CD1c-positive myeloid dendritic cell (primary cell): ENCODE measurements around the gene NT5DC4.
A peak's percentile ranks its signal among the peaks of the same experiment; 100 is the strongest.

ENCODE experiments used
- DNase-seq: peaks from one replicate; pipeline ENCODE4 v3.0.0-alpha.2; 2016; ENCODE audit errors: extremely low spot score

The NT5DC4 gene

DNA sequence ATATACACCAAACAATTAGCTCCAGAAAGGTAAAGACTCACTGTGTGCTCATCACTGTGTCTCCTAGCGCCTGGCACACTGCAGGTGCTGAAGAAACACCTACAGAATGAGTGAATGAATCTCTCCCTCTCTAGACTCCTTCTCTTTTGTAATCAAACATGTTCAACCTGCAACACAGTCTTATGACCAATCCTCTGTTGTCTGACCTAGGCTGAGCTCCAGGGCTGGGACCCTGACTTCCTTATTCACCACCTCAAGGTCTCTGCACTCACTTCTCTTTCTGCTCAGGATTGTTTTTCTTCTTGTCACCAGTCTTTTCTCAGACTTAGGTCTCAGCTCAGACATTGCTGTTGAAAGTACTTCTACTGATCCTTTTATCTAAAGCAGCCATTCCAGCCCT, 33.7 kb downstream of the NT5DC4 start:
- peak; percentile 47 for DNase-seq

DNA sequence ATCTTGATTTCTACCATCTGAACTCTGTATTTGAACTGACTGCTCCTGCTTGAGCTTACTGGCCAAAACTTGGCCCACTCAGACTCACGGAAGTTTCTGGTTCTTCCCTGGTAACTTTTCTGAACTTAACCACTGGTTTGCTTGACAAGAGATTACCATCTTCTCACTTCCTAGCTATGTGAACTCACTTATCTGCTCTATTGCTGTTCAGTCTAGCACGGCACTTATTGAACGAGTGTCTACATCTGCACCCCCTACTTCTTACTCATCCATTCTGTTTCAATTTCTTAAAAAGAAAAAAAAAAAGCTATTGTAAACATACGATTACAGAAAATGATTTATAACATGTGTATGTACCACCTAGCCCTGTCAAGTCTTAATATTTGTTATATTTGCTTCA, 34.6 kb downstream of the NT5DC4 start:
- DNase-seq, result no peak

DNA sequence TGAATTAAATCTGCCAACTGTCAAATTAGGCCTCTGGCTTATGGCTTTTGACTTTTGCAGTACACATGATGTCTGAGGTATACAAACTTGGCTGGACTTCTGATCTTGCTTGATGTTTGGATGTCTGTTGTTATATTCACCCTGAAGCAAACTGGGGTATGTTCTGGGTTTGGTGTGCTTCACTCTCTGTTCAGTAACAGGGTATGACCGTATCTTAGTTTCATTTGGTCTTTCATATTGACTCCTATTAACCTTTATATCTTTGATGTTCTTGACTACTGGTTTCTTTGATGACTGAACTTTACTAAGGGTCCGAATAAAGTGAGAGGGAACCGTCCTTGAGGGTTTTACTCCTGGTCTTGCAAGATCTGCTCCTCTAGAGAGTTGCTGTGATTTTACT, 35.4 kb downstream of the NT5DC4 start:
- no peak for DNase-seq

DNA sequence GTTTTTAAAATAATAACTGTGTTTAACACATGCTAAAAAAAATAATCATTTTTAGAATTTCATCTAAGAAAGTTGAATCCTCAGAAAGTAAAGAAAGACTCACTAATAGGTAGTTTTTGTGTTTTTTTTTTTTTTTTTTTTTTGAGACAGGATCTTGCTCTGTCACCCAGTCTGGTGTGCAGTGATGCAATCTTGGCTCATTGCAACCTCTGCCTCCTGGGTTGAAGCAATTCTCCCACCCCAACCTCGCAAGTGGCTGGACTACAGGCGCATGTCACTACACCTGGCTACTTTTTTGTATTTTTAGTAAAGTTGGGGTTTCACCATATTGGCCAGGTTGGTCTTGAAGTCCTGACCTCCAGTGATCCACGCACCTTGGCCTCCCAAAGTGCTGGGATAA, 36.4 kb downstream of the NT5DC4 start:
- peak; percentile 20 for DNase-seq

DNA sequence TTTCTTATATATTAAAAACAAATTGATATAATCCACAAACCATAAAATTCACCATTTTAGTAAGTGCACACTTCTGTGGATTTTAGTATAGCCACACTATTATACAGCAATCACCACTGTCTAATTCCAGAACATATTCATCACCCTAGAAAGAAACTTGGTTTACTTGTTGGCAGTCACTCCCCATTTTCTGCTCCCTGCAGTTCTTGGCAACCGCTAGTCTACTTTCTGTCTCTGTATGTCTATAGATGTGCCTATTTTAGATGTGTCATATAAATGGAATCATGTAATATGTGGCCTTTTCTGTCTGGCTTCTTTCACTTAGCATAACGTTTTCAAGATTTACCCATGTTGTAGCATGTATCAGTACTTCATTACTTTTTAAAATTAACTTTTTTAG, 37.9 kb downstream of the NT5DC4 start:
- no peak for DNase-seq

DNA sequence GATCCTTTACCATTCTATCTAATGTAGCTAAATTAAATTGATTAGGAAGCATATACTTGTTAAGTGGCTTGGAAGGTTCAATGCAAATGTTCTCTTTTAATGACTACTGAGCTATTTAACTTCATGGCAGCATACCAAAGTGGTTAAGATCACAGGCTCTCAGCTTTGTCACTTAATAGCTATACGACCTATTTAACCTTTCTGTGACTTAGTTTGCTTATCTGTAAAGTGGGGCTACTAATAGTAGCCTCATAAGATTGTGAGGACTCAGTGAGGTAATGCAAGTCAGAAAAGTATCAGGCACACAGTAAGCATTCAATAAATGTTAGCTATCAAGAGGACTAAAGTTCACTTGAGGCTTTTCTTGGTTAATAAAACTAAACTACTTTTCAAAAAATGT, 39.3 kb downstream of the NT5DC4 start:
- DNase-seq, result no peak

DNA sequence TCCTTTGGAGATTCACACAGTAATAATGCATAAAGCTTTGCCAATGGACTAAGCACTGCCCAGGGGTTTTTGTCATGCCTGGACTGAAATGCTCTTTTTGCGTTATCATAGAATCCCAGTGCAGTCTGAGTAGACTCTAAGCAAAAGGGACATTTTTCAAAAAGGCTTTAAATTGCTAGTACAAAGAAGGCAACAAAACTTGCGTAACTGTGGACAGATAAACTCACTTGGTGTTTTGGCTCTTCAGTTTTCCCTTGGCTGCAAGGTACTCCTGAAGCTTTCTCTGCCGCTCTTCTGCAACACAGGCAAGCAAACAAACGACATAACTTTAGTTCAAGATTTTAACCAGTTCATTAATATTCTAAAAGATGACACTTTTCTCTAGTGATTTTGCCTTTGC, 41.5 kb downstream of the NT5DC4 start:
- DNase-seq, result no peak

DNA sequence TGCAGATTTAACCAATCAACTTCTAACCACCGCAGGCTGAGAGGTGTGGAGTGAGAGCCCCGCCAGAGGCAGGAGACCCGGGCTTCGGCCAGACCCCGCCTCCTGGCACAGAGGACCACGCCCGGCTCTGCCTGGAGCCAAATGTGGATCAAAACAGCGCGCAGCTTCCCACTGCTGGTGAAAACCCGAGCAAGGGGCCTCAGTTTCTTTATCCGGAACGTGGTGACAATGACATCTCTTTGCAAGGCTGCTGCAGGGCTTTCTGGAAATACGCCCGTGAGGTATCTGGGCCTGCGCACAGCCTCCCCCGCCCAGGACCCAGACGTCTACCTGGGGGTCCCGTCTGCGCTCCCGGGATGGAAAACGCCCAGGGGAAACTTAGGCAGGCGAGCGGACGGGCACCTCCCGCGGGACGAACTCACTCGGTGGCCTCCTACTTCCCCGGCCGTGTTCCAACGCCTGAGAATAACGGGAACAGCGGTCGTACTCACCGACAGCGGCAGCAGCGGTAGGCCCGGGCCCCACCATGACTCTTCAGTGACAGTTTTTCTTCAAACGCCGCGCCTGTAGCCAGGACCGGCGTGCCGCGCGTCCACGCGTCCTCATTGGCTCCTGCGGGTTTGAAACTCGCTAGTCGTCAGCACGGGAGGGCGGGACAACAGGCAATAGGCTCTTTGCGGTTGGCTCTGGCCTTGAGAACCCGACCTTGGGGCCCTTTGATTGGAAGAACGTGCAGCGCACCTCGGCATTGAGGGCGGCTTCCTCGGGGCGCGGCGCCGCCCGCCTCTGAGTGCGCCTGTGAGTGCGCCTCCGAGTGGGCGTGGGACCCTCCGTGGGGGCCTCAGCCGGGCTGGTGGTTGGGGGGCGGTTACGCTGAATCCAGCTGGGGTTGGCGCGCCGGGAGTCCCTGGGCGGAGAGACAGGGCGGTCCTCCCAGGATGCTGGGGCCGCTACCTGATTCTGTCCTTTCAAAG, 43.5 kb downstream of the NT5DC4 start, which contains the start of gene CKAP2L:
TSS of gene CKAP2L (minus strand) at position 539 of the 974 bp plus-strand sequence. CDS start at position 528, 11 bp downstream.
- peak; percentile 98 for DNase-seq

DNA sequence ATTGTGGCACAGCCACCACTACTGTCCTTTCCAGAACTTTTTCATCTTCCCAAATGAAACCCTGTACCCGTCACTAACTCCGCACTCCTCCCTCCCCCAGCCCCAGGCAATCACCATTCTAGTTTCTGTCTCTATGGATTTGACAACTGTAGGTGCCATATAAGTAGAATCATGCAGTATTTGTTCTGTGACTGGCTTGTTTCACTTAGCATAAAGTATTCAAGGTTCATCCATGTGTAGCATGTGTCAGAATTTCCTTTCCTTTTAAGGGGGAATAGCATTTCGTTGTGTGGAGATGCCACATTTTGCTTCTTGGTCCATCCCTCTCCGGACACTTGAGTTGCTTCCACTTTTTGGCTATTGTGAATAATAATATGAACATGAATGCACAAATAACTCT, 44.4 kb downstream of the NT5DC4 start:
- DNase-seq, result no peak

DNA sequence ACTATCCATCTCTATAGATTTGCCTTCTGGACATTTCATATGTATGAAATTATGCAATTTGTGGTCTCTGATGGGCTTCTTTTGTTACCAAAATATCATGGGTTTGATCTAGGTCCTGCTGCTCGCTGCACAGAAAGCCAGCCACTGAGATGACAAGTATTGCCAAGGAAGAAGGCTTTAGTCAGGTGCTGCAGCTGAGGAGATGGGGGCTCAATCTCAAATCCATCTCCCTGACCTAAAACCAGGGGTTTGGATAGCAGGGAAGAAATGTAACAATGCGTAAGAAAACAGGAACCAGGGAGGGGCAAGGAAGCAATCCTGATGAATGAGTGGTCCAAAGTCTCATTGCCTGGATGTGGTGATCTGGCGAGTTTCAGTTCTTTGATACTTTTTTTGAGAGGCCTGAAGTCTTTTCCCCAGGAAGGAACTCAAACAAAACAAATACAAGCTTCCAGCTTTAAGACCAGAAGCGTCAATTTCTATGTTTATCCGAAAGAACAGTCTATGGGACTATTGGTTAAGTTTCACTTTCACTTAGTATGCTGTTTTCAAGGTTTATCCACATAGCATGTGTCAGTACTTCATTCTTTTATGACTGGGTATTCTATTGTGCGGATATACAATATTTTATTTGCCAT, 47.0 kb downstream of the NT5DC4 start:
- DNase-seq, result peak; percentile 41

DNA sequence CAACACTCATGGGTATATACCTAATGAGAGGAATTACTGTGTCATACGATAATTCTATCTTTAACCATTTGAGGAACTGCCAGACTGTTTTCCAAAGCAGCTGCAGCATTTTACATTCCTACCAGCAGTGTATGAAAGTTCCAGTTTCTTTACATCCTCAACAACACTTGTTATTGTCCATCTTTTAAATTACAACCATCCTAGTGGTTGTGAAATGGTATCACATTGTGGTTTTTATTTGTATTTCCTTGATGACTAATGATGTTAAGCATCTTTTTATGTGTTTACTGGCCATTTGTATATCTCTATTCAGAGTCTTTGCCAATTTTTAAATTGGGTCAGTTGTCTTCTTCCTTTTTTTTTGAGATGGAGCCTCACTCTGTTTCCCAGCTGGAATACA, 47.6 kb downstream of the NT5DC4 start:
- no peak for DNase-seq

DNA sequence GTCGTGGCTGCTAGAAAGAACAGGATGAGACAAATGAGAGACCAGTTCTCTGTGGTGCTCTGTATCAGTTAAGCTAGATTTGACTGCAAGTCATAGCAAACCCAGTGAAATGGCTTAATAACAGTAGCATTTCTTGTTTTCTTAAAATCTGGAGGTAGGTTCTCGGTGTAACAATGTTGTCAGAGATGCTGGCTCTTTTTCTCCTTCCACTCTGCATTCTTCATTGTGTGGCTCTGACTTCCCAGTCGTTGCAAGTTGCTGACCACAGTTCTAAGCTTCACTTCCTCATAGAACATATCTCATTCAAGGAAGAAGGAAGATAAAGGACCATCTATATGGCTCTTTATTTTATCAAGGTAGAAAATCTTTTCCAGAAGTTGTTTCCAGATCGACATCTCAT, 51.5 kb downstream of the NT5DC4 start:
- peak; percentile 62 for DNase-seq

DNA sequence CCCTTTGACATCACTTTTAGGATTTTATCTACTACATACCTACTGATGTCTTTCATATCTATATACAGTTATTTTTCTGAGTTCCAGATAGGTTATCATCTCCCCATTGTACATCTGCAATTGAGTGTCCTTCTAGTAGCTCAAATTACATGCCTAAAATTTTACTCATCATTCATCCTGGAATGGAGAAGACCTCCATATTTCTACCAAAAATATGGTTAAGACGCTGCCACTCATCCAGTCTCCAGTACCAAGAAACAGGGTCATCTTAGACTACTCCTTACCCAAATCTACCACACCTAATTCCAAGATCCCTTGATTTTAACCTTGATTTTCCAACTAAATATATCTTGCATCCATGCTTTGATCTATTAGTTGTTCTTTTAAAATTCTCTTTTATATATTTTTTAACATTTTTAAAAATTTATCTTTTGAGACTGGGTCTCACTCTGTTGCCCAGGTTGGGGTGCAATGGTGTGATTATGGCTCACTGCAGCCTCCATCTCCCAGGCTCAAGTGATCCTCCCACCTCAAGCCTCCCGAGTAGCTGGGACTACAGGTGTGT, 52.2 kb downstream of the NT5DC4 start:
- DNase-seq, result no peak

DNA sequence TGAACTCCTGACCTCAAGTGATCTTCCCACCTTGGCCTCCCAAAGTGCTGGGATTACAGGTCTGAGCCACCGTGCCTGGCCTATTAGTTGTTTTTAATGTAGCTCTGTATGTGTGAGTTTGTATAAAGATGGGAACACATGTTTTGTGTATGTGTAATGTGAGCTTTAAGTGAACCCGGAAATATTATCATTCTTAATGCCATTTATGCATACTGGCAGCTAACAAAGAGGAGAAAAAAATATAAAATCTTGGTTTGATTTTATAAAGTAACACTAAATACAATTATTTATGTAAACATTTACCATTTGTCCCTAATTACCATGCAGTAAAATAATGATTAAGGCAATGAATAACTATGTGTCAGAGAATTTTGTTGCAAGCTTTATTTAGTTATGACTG, 52.7 kb downstream of the NT5DC4 start:
- no peak for DNase-seq

DNA sequence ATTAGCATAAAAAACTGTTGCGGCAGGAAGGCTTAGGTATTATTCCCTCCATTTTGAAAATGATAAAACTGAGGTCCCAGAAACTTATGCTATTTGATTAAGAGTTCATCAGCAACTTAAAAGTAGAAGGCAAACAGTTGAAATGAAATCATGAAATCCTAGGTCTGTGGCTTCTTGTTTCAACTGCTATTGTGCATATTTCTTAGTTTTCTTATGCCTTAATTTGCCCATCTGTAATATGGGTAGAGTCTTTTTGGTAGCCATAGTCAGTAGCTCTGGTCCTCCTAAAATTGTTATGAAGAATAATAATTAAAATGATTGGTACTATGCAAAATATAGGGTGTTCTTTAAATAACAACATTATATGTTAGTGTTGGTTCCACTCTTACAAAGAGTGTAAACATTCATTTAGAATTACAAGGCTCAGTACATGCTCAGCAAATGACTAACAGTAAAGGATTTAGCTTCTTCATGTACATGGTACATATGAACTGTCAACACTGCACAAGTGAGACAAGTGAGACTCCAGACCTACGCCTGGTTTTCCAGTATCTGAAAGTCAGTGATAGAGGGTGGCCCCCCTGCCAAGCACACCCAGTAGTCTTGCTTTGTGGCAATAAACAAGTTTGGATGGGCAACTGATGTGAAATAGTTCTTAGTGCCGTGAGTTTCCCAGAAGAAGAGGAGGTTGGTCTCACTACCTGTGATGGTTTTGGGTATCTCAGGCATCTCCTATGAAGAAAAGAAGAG, 53.9 kb downstream of the NT5DC4 start:
- no peak for DNase-seq

DNA sequence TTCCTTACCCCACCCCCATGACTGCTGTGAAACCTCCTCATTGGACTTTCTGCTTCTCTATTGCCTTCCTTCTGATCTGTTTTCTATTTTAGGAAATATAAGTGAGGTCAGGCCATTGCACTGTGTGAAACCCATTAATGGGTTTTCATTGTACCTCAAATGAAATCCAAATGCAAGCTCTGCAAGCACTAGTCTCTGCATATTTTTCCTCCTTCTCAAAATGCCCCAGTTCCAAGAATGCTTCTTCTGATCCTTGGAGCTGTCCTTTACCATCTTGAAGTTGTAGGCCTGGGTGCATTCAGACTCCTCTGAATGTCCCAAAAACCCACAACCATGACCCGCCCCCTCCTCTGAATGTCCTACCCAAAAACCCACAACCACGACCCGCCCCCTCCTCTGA, 55.3 kb downstream of the NT5DC4 start:
- DNase-seq, result no peak

DNA sequence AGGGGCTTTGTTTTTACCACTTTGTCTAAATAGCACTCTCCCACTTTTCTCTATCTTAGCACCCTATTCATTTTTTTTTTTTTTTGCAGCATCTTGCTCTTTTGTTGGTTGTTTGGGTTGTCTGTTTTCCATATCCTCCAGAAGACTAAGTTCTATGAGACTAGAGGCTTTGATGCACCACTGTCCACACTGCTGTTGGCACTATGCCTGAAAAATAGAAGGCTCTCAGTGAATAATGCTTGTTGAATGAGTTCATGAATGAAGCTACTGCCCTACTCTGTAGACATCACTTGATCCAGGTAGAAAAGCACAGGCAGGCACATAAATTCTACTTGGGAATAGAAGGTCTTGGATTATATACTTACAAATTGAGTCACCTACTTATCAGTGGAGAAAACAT, 56.2 kb downstream of the NT5DC4 start:
- no peak for DNase-seq

DNA sequence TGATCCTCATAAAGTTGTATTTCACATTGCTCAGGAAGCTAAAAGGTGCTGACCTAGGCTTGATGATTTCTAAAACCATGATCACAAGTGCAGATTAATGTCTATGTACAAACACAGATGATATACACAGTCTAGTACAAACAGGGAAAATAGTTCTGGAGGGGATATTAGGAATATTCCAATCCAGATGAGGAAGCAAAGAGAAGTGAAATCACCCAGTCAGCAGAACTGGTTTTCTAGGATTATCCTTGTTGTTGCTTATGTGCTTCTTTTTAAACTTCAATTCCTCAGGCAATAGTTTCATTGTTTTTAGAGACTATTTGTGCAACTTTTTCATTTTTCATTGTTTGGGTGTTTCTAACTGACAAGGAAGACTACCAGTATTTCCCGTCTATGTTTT, 58.8 kb downstream of the NT5DC4 start:
- no peak for DNase-seq

DNA sequence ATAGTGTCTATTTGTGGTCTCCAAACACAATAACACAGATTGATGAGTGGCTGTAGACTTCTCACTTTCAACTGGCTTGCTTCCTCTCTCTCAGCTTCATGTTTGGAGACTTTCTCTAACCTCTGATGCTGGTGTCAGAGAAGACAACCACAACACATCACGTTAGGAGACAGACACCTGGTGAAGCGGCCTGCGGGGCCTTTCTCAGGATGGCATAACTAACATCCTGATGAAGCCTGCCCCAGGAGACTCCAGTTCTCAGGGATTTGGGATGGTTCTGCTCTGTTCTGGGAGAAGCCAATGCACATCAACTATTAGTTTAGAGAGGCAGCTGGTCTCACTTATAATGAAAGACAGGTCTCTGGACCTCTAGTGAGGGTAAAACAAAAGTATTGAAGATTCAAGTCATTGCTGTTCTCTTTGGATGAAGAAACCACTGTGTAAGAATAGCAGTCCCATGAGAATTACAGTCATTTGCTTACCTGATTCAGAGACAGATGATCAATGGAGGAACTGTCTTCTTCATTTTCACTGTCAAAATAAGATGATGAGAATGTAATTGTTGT, 61.5 kb downstream of the NT5DC4 start:
- DNase-seq, result no peak

DNA sequence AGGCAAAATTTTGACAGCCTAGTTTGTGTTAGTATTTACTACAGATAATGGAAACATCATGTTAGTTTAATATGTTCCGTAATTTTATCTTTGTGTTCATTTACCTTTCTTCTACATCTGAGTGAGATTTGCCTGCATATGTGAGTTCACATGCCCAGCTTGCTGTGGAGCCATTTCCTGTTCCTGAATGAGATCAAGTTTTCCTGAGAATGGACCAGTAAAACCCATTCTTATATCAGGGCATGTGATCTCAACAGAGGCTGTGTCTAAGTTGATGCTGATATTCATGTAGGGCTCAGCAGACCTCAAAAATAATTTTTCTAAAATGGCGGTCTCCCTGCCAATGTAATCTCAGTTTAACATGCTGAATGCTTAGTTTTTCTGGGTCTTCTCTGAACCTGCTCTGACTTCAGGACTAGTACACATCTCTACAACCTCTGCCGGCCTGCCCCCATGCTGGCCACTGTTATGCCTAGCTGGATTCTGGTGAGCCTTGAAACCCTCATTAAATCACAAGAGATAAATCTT, 62.4 kb downstream of the NT5DC4 start:
- DNase-seq, result no peak
